ENCODE measurements around the gene ZFP36L1.

The ZFP36L1 gene

GRCh38 chr14:68755016-68755353 is 37.9 kb downstream of the ZFP36L1 start:
- no peak for FAIRE-seq
- no peak for TF ChIP-seq TAF1 (IDR thresholded peaks at IDR 0.05; ENCODE audit: borderline replicate concordance, low read depth, low read length)
- no peak for TF ChIP-seq POLR2A (IDR thresholded peaks at IDR 0.05; ENCODE audit: low read depth, low read length)
- TF ChIP-seq POLR2AphosphoS5 (IDR thresholded peaks at IDR 0.05; ENCODE audit: low read depth, low read length): no peak

DNA sequence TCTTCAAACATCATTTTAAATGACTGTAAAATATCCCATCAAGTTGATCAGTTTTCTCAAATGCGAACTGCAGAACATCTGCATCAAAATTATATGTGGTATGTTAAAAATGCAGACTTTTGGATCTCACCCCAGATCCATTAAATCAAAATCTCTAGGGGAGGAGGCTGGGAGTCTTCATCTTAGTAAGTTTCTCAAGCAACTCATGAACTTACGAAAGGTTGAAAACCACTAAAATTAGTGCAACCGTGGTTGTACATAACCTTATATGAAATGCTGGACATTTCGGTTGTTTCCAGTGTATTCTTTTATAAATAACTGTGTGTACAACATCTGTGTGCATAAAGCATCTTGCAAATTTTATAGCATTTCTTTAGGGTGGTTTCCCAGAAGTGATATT is 39.2 kb downstream of the ZFP36L1 start:
- TF ChIP-seq POLR2AphosphoS5 (IDR thresholded peaks at IDR 0.05; ENCODE audit: low read depth, low read length): no peak
- no peak for TF ChIP-seq TAF1 (IDR thresholded peaks at IDR 0.05; ENCODE audit: borderline replicate concordance, low read depth, low read length)
- TF ChIP-seq POLR2A (IDR thresholded peaks at IDR 0.05; ENCODE audit: low read depth, low read length): no peak
- no peak for FAIRE-seq
- DNase-seq (ENCODE audit: insufficient read length): no peak

More at GRCh38 chr14:68755016-68755353, 37.9 kb downstream of the ZFP36L1 start:
- DNase-seq (ENCODE audit: insufficient read length): no peak

- DNase-seq (ENCODE audit: insufficient read length) (no peak), FAIRE-seq (no peak)
- no peak for TF ChIP-seq POLR2A (IDR thresholded peaks at IDR 0.05; ENCODE audit: low read depth, low read length)
- no peak for TF ChIP-seq TAF1 (IDR thresholded peaks at IDR 0.05; ENCODE audit: borderline replicate concordance, low read depth, low read length)
- no peak for TF ChIP-seq POLR2AphosphoS5 (IDR thresholded peaks at IDR 0.05; ENCODE audit: low read depth, low read length)
These were observed 40.4 kb downstream of the ZFP36L1 start for GRCh38 chr14:68752271-68753006.

DNA sequence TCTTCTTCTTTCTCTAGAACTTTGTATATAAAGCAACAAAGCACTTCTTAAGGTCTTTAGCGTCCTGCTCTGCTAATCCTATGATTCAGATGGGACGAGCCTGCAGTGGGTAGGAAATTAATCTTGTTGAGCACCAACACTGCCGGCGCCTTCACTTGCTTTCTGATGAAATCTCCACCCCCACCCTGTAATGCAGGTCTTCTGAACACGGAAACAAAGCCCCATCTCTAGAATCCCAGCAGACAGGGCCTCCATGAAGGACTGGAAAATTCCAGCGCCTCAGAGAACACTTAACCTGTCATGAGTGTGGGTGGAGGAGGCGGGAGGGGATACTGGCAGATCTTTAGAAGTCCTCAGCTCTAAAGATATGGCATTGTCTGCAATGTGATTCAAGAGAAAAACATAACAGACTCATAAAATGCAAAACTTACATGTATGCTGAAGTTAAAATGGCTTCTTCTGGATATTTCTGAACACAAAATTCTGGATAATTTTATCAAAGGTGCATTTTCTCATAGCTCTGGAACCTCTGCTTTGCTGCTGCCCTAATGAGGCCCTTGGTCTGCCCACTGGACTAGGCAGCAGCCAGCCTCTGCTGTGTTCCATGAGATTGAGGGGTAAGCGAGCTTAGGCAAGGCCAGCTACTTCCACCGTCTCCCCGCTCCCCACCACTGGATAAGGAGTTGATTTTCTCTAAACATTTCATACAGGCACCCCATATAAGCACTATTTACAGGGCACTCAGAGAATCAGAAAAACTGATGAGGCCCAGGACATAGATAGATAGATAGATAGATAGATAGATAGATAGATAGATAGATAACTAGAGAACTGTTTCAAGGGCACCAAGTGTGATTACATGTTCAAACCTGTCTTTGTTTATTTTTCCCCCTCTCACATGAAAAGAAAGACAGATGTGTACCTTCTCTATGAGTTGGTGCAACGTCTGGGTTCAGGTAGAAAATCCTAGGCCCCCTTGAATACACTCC is 43.1 kb downstream of the ZFP36L1 start:
- no peak for DNase-seq (ENCODE audit: insufficient read length)
- TF ChIP-seq POLR2A (IDR thresholded peaks at IDR 0.05; ENCODE audit: low read depth, low read length) (no peak), TAF1 (IDR thresholded peaks at IDR 0.05; ENCODE audit: borderline replicate concordance, low read depth, low read length) (no peak), POLR2AphosphoS5 (IDR thresholded peaks at IDR 0.05; ENCODE audit: low read depth, low read length) (no peak)
- FAIRE-seq: no peak

DNA sequence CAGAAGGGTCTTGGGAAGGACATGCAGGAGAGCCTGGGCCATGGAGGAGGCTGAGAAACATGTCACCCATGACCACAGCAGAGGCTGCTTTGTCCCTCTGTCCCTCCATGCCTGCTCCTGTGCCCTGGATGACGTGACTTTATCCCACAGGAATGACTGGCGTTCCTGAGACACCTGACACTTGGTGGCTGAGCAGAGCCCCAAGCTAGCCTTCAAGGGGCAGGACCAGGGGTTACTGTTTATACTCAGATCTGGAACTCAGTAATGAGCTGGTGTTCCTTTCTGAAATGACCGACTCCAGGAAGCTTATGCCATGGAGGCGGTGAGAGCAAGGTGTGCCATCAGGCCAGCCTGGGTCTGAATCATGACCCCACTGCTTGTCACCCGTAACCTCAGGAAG is 44.2 kb downstream of the ZFP36L1 start:
- TF ChIP-seq POLR2A (IDR thresholded peaks at IDR 0.05; ENCODE audit: low read depth, low read length) (no peak), POLR2AphosphoS5 (IDR thresholded peaks at IDR 0.05; ENCODE audit: low read depth, low read length) (no peak), TAF1 (IDR thresholded peaks at IDR 0.05; ENCODE audit: borderline replicate concordance, low read depth, low read length) (no peak)
- FAIRE-seq (no peak), DNase-seq (ENCODE audit: insufficient read length) (no peak)

DNA sequence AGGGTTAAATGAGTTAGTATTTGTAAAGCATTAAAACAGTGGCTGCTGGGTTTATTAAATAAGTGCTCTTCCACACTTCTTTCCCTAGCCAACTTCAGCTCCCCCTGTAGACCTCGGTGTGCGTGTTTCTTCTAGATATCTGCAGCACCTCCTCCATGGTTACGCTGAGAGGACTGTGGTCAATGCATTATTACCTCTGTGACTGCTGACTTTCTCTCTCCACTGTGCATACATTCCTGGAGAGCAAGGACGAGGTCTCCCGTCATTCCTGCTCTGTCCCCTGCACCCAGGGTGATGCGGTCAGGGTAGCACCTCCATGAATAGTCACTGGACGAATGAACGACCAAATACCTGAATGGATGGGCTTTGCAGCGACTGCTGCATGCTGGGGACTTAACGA is 44.6 kb downstream of the ZFP36L1 start:
- no peak for DNase-seq (ENCODE audit: insufficient read length)
- no peak for FAIRE-seq
- TF ChIP-seq POLR2AphosphoS5 (IDR thresholded peaks at IDR 0.05; ENCODE audit: low read depth, low read length): no peak
- TF ChIP-seq POLR2A (IDR thresholded peaks at IDR 0.05; ENCODE audit: low read depth, low read length): no peak

GRCh38 chr14:68747393-68747792 is 45.5 kb downstream of the ZFP36L1 start:
- TF ChIP-seq TAF1 (IDR thresholded peaks at IDR 0.05; ENCODE audit: borderline replicate concordance, low read depth, low read length) (no peak), POLR2AphosphoS5 (IDR thresholded peaks at IDR 0.05; ENCODE audit: low read depth, low read length) (no peak), POLR2A (IDR thresholded peaks at IDR 0.05; ENCODE audit: low read depth, low read length) (no peak)
- DNase-seq (ENCODE audit: insufficient read length): no peak
- FAIRE-seq: no peak

- FAIRE-seq: no peak
- TF ChIP-seq POLR2AphosphoS5 (IDR thresholded peaks at IDR 0.05; ENCODE audit: low read depth, low read length) (no peak), POLR2A (IDR thresholded peaks at IDR 0.05; ENCODE audit: low read depth, low read length) (no peak), TAF1 (IDR thresholded peaks at IDR 0.05; ENCODE audit: borderline replicate concordance, low read depth, low read length) (no peak)
- DNase-seq (ENCODE audit: insufficient read length): no peak
These were observed 48.3 kb downstream of the ZFP36L1 start for GRCh38 chr14:68744613-68745012.

DNA sequence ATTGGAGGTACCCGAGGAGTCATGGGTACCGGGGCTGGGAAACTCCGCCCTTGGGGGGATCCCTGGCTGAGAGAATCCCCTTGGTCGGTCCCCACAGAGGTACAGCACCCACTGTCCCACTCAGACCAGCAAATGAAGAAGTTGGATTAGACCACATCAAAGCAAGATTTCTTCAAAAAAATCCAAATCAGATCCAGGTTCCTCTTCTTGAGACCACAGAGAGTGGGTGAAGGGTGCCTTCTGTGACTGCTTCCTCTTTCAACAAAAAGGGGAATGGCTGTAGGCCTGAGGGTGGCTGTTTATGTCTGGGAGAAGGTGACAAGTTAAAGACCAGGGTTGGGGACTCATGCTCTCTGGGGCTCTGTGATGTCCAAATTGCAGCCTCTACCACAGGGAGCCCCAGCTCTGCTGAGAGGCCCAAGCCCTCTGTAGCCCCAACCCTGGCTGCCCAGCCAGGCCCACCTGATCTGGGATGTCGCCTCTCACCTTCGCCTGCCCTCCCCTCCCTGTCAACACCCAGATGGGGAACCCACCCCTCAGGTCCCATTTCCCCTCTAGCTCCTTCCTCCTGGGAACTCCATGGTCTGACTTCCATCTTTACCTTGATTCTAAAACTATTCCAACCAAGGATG is 50.9 kb downstream of the ZFP36L1 start:
- TF ChIP-seq TAF1 (IDR thresholded peaks at IDR 0.05; ENCODE audit: borderline replicate concordance, low read depth, low read length) (no peak), POLR2A (IDR thresholded peaks at IDR 0.05; ENCODE audit: low read depth, low read length) (no peak), POLR2AphosphoS5 (IDR thresholded peaks at IDR 0.05; ENCODE audit: low read depth, low read length) (no peak)
- DNase-seq (ENCODE audit: insufficient read length) (peak; percentile 57), FAIRE-seq (peak; percentile 74)

- no peak for TF ChIP-seq POLR2AphosphoS5 (IDR thresholded peaks at IDR 0.05; ENCODE audit: low read depth, low read length)
- TF ChIP-seq TAF1 (IDR thresholded peaks at IDR 0.05; ENCODE audit: borderline replicate concordance, low read depth, low read length): no peak
- TF ChIP-seq POLR2A (IDR thresholded peaks at IDR 0.05; ENCODE audit: low read depth, low read length): no peak
- no peak for DNase-seq (ENCODE audit: insufficient read length)
- FAIRE-seq: no peak
These were observed 51.4 kb downstream of the ZFP36L1 start for GRCh38 chr14:68741477-68741791.

DNA sequence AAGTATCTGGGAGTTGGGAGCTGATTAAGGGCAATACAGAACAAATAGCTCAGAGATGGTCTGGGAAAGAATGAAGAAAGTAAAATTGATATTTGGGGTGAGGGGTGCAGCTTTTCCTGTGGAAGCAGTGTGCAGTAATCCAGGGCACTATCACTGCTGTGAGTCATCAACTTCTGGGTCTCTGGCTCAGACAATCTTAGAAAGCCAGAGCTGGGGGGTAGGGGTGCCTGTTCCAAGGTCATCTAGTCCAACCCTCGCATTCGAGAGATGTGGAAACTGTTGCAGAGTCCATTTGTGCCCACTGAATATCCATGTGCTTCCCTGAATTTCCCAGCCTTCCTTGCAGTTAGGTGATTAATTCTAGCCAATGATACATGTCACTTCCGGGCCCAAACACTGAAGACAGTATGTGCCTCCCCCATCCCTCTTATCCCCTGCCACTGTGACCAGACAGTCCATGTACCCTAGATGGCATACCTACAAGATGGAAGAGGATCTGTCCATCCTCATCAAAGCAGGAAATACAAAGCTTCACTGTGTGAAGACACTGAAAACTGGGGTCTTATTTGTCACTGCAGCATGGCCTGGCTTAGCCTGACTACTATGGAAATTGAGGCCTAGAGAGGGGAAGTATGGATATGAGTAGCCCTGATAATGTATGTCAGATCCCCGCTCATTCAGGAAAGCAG is 51.9 kb downstream of the ZFP36L1 start:
- FAIRE-seq (peak; percentile 66), DNase-seq (ENCODE audit: insufficient read length) (no peak)
- TF ChIP-seq TAF1 (IDR thresholded peaks at IDR 0.05; ENCODE audit: borderline replicate concordance, low read depth, low read length) (no peak), POLR2AphosphoS5 (IDR thresholded peaks at IDR 0.05; ENCODE audit: low read depth, low read length) (no peak), POLR2A (IDR thresholded peaks at IDR 0.05; ENCODE audit: low read depth, low read length) (no peak)

Data from GM12892 (cell line).